GM18517 (cell line): ENCODE data around the gene CCDC106.

Experiments used
- ATAC-seq: cut with Tn5 transposase; IDR thresholded peaks from one replicate; pipeline ENCODE4 v1.9.1; 2021; ENCODE audit warnings: mild to moderate bottlenecking, moderate library complexity; ENCODE audit not compliant: unreplicated experiment

The CCDC106 gene

GRCh38 chr19:55647732-55648584, at the start of gene CCDC106:
Gene CCDC106 (plus strand): TSS chr19:55648212. CDS start chr19:55649047, 835 bp downstream.
- no peak for ATAC-seq

GRCh38 chr19:55598719-55599467, 49.1 kb upstream of the CCDC106 start:
- ATAC-seq = peak; percentile 45

- peak; percentile 45 for ATAC-seq
Observed at GRCh38 chr19:55599468-55599841, 48.6 kb upstream of the CCDC106 start, which contains the start of gene FIZ1. Gene FIZ1 (minus strand): TSS chr19:55599517. CDS start chr19:55597865, 1,652 bp downstream.

- peak; percentile 45 for ATAC-seq
Observed at GRCh38 chr19:55599842-55600661, 48.0 kb upstream of the CCDC106 start, which contains the start of gene ZNF524. Gene ZNF524 (plus strand): TSS chr19:55600288. CDS start chr19:55602113, 1,825 bp downstream.

- ATAC-seq = no peak
Observed at GRCh38 chr19:55600662-55601028, 47.4 kb upstream of the CCDC106 start.

- ATAC-seq = no peak
Observed at GRCh38 chr19:55601084-55601483, 46.9 kb upstream of the CCDC106 start.

GRCh38 chr19:55602104-55603001, 45.7 kb upstream of the CCDC106 start:
- ATAC-seq = no peak

GRCh38 chr19:55603115-55603514, 44.9 kb upstream of the CCDC106 start:
- no peak for ATAC-seq

- ATAC-seq = no peak
Observed at GRCh38 chr19:55603581-55604292, 44.3 kb upstream of the CCDC106 start.

- peak; percentile 56 for ATAC-seq
Observed at GRCh38 chr19:55605207-55605636, 42.8 kb upstream of the CCDC106 start.

- ATAC-seq = no peak
Observed at GRCh38 chr19:55605637-55606470, 42.2 kb upstream of the CCDC106 start, which contains the start of gene ZNF865. Gene ZNF865 (plus strand): TSS chr19:55605647. CDS start chr19:55613619, 7,972 bp downstream.

GRCh38 chr19:55606471-55606787, 41.6 kb upstream of the CCDC106 start:
- ATAC-seq = no peak

GRCh38 chr19:55606817-55607216, 41.2 kb upstream of the CCDC106 start:
- no peak for ATAC-seq

GRCh38 chr19:55609326-55609725, 38.7 kb upstream of the CCDC106 start:
- no peak for ATAC-seq

GRCh38 chr19:55611300-55611982, 36.6 kb upstream of the CCDC106 start:
- ATAC-seq = no peak

- no peak for ATAC-seq
Observed at GRCh38 chr19:55611983-55612645, 35.9 kb upstream of the CCDC106 start.

GRCh38 chr19:55613396-55613795, 34.6 kb upstream of the CCDC106 start:
- ATAC-seq = no peak
